CD8-positive, alpha-beta memory T cell (primary cell): ENCODE data around the gene RTL10. TPM values are rescaled to one million over a fixed set of nuclear protein-coding genes. Genes with fewer than 3 reads are reported as not detected.

ENCODE experiments used
- CTCF ChIA-PET: fragments of 350-600 bp; sonication (Branson Sonifier 250); formaldehyde crosslinking; loops from one replicate; lab custom pipeline; 2021; ENCODE audit warnings: antibody characterized with exemption; lab: Charles Lee
- POLR2A ChIA-PET: fragments of 350-600 bp; sonication (Branson Sonifier 250); formaldehyde crosslinking; loops from one replicate; lab custom pipeline; 2021; ENCODE audit warnings: antibody characterized with exemption; lab: Charles Lee
- DNase-seq, 5 donors: peaks; one replicate each; pipeline versions ENCODE4 v3.0.0 to v3.0.0-alpha.2; 2020 to 2022; ENCODE audit warnings: mixed read lengths in 1 of 5
- H3K27ac ChIP-seq: one replicate; pipeline ENCODE4 v1.7.0; 2013; ENCODE audit warnings: low read depth, mild to moderate bottlenecking, low read length, moderate library complexity
- H3K27me3 ChIP-seq: 2 replicates; pipeline ENCODE4 v1.7.0; 2013; ENCODE audit warnings: low read length, mild to moderate bottlenecking; ENCODE audit not compliant: insufficient read depth, poor library complexity, severe bottlenecking
- H3K36me3 ChIP-seq: 2 replicates; pipeline ENCODE4 v1.7.0; 2013; ENCODE audit warnings: mild to moderate bottlenecking, low read length, moderate library complexity; ENCODE audit not compliant: insufficient read depth
- H3K4me1 ChIP-seq: 2 replicates; pipeline ENCODE4 v1.7.0; 2013; ENCODE audit warnings: mild to moderate bottlenecking, low read length, moderate library complexity; ENCODE audit not compliant: insufficient read depth
- H3K4me3 ChIP-seq: 2 replicates; pipeline ENCODE4 v1.7.0; 2013; ENCODE audit warnings: mild to moderate bottlenecking, low read length
- H3K9me3 ChIP-seq: 2 replicates; pipeline ENCODE4 v1.7.0; 2013; ENCODE audit warnings: mild to moderate bottlenecking, low read length
- H3K27ac Mint-ChIP-seq, 8 donors: one replicate each; pipeline ENCODE4 v1.8.0; 2020 to 2021; ENCODE audit warnings: mixed read lengths in 8 of 8, mild to moderate bottlenecking in 6 of 8, inconsistent platforms in 3 of 8, moderate library complexity in 3 of 8
- H3K27me3 Mint-ChIP-seq, 2 donors: one replicate each; pipeline ENCODE4 v1.8.0; 2020 to 2021; ENCODE audit warnings: mixed read lengths in 2 of 2, mild to moderate bottlenecking in 1 of 2, moderate library complexity in 1 of 2
- H3K36me3 Mint-ChIP-seq, 3 donors: one replicate each; pipeline ENCODE4 v1.8.0; 2020 to 2021; ENCODE audit warnings: mixed read lengths in 3 of 3, inconsistent platforms in 1 of 3, mild to moderate bottlenecking in 1 of 3
- H3K4me1 Mint-ChIP-seq, 3 donors: one replicate each; pipeline ENCODE4 v1.8.0; 2020 to 2021; ENCODE audit warnings: mixed read lengths in 3 of 3, inconsistent platforms in 1 of 3, mild to moderate bottlenecking in 1 of 3
- H3K4me3 Mint-ChIP-seq, 7 donors: one replicate each; pipeline ENCODE4 v1.8.0; 2020 to 2021; ENCODE audit warnings: mixed read lengths in 7 of 7, mild to moderate bottlenecking in 6 of 7, moderate library complexity in 4 of 7, inconsistent platforms in 2 of 7
- H3K9me3 Mint-ChIP-seq, 5 donors: one replicate each; pipeline ENCODE4 v1.8.0; 2020 to 2022; ENCODE audit warnings: mixed read lengths in 5 of 5, mild to moderate bottlenecking in 3 of 5, moderate library complexity in 2 of 5, inconsistent platforms in 1 of 5
- polyA plus RNA-seq: library from polyadenylated mRNA; unstranded; fragments of 300-500 nt; fragmentation: Illumina TruSeq; gene quantifications from one replicate; pipeline ENCODE4 v1.2.3, GENCODE V29; 2021
- total RNA-seq, 2 experiments: library from RNA; stranded (reverse); gene quantifications; one replicate each; pipeline ENCODE4 v1.2.3, GENCODE V29; 2021

Gene RTL10
- total and polyA plus RNA-seq, 3 experiments from 2014 or later = 10.8 to 23.2 (median 18.1) TPM

- peaks cover 32 to 42% (median 41%) of the 10 kb centered on the region in 3 donors for H3K4me1 Mint-ChIP-seq
- H3K27me3 Mint-ChIP-seq = no peaks in the 10 kb centered on the region
Observed at GRCh38 chr22:19892925-19893324, 38.3 kb upstream of the RTL10 start.

GRCh38 chr22:19892257-19892879 is 37.7 kb upstream of the RTL10 start:
- H3K27ac ChIP-seq = peak overlapping the region; percentile 63
- Mint-ChIP-seq H3K4me1 (peaks cover 32 to 45% (median 43%) of the 10 kb centered on the region in 3 donors), H3K9me3 (no peaks in the 10 kb centered on the region), H3K27me3 (no peaks in the 10 kb centered on the region), H3K36me3 (peaks cover 0 to 12% (median under 1%) of the 10 kb centered on the region in 3 donors), H3K27ac (peak overlapping the region; percentile 88 to 99 (median 96)), H3K4me3 (peak overlapping the region; percentile 77 to 91 (median 83))
- POLR2A ChIA-PET = interaction anchor here (0.6 to 3.0 kb wide), 5 partner anchors 12 to 1363 kb away, joined by 3 to 25 read pairs (median 3); partner anchors contain the start of genes COMT, GNB1L, RTL10 and TXNRD2
- H3K4me1 ChIP-seq = peaks cover 87% of the 10 kb centered on the region
- CTCF ChIA-PET = interaction anchor here (1.7 kb wide), 2 partner anchors 38 to 162 kb away, joined by 10 to 12 read pairs; partner anchors contain the start of genes GNB1L and RTL10
- peak overlapping the region; percentile 71 for H3K4me3 ChIP-seq
- no peaks in the 10 kb centered on the region for H3K9me3 ChIP-seq
- H3K36me3 ChIP-seq = no peaks in the 10 kb centered on the region
- no peaks in the 10 kb centered on the region for H3K27me3 ChIP-seq
- DNase-seq = peak in 4 of 5 donors; percentile 21 to 72 (median 44)

More at GRCh38 chr22:19892925-19893324, 38.3 kb upstream of the RTL10 start:
- H3K4me1 ChIP-seq = peaks cover 81% of the 10 kb centered on the region
- no peaks in the 10 kb centered on the region for H3K9me3 Mint-ChIP-seq
- H3K27me3 ChIP-seq = no peaks in the 10 kb centered on the region
- no peak overlapping the region for H3K27ac ChIP-seq
- no peak overlapping the region for H3K4me3 ChIP-seq
- H3K36me3 ChIP-seq = no peaks in the 10 kb centered on the region
- no peaks in the 10 kb centered on the region for H3K9me3 ChIP-seq
- H3K36me3 Mint-ChIP-seq = peaks cover 0 to 15% (median 1%) of the 10 kb centered on the region in 3 donors
- peak overlapping the region; percentile 88 to 99 (median 96) for H3K27ac Mint-ChIP-seq
- CTCF ChIA-PET = interaction anchor here (1.7 kb wide), 2 partner anchors 38 to 162 kb away, joined by 10 to 12 read pairs; partner anchors contain the start of genes GNB1L and RTL10
- no peak for DNase-seq
- POLR2A ChIA-PET = interaction anchor here (3.0 kb wide), 1 partner anchor 38 kb away, joined by 25 read pairs; the partner anchor contains the start of genes GNB1L and RTL10
- H3K4me3 Mint-ChIP-seq = peak overlapping the region in 4 of 7 donors; percentile 46 to 84 (median 78)

- Mint-ChIP-seq H3K27ac (peak overlapping the region; percentile 88 to 99 (median 96)), H3K27me3 (no peaks in the 10 kb centered on the region), H3K4me3 (peak overlapping the region; percentile 77 to 91 (median 83)), H3K4me1 (peaks cover 39 to 53% (median 51%) of the 10 kb centered on the region in 3 donors), H3K36me3 (peaks cover 0 to 7% (median 0%) of the 10 kb centered on the region in 3 donors), H3K9me3 (no peaks in the 10 kb centered on the region)
- ChIA-PET POLR2A (interaction anchor here (0.5 to 3.0 kb wide), 6 partner anchors 11 to 1363 kb away, joined by 3 to 25 read pairs (median 3); partner anchors contain the start of genes COMT, GNB1L, RTL10 and TXNRD2), CTCF (interaction anchor here (1.3 to 1.7 kb wide), 3 partner anchors 19 to 161 kb away, joined by 4 to 12 read pairs (median 10); partner anchors contain the start of genes GNB1L and RTL10)
- peak overlapping the region; percentile 63 for H3K27ac ChIP-seq
- no peaks in the 10 kb centered on the region for H3K27me3 ChIP-seq
- no peaks in the 10 kb centered on the region for H3K36me3 ChIP-seq
- H3K4me3 ChIP-seq = peak overlapping the region; percentile 71
- peak; percentile 45 to 88 (median 72) for DNase-seq
- H3K4me1 ChIP-seq = peaks cover 88% of the 10 kb centered on the region
- no peaks in the 10 kb centered on the region for H3K9me3 ChIP-seq
Observed at GRCh38 chr22:19891317-19892256, 36.9 kb upstream of the RTL10 start.

GRCh38 chr22:19890502-19891316 is 36.0 kb upstream of the RTL10 start:
- Mint-ChIP-seq H3K4me3 (peak overlapping the region in 5 of 7 donors; percentile 69 to 84 (median 83)), H3K27ac (peak overlapping the region; percentile 88 to 99 (median 96)), H3K4me1 (peaks cover 42 to 62% (median 55%) of the 10 kb centered on the region in 3 donors), H3K27me3 (no peaks in the 10 kb centered on the region), H3K36me3 (peaks cover 0 to 7% (median 0%) of the 10 kb centered on the region in 3 donors), H3K9me3 (no peaks in the 10 kb centered on the region)
- CTCF ChIA-PET = interaction anchor here (1.3 to 1.4 kb wide), 2 partner anchors 19 to 160 kb away, joined by 4 read pairs; no protein-coding TSS in a partner anchor
- no peaks in the 10 kb centered on the region for H3K36me3 ChIP-seq
- H3K4me1 ChIP-seq = peaks cover 88% of the 10 kb centered on the region
- H3K27me3 ChIP-seq = no peaks in the 10 kb centered on the region
- H3K27ac ChIP-seq = peak overlapping the region; percentile 63
- POLR2A ChIA-PET = interaction anchor here (0.9 to 3.0 kb wide), 2 partner anchors 35 to 36 kb away, joined by 3 to 25 read pairs; partner anchors contain the start of genes GNB1L and RTL10
- no peaks in the 10 kb centered on the region for H3K9me3 ChIP-seq
- peak overlapping the region; percentile 71 for H3K4me3 ChIP-seq
- DNase-seq = peak in 1 of 5 donors; percentile 18

- peak overlapping the region in 6 of 8 donors; percentile 41 to 96 (median 78) for H3K27ac Mint-ChIP-seq
- CTCF ChIA-PET = interaction anchor here (1.3 to 1.4 kb wide), 2 partner anchors 20 to 159 kb away, joined by 4 read pairs; no protein-coding TSS in a partner anchor
- no peak overlapping the region for H3K4me3 ChIP-seq
- H3K4me1 ChIP-seq = peaks cover 88% of the 10 kb centered on the region
- no peaks in the 10 kb centered on the region for H3K9me3 ChIP-seq
- no peaks in the 10 kb centered on the region for H3K27me3 ChIP-seq
- POLR2A ChIA-PET = interaction anchor here (0.9 kb wide), 1 partner anchor 35 kb away, joined by 3 read pairs; no protein-coding TSS in a partner anchor
- H3K36me3 ChIP-seq = no peaks in the 10 kb centered on the region
- H3K9me3 Mint-ChIP-seq = no peaks in the 10 kb centered on the region
- H3K4me3 Mint-ChIP-seq = no peak overlapping the region
- no peak overlapping the region for H3K27ac ChIP-seq
- peak in 1 of 5 donors; percentile 29 for DNase-seq
- peaks cover 43 to 64% (median 57%) of the 10 kb centered on the region in 3 donors for H3K4me1 Mint-ChIP-seq
- no peaks in the 10 kb centered on the region for H3K27me3 Mint-ChIP-seq
- H3K36me3 Mint-ChIP-seq = peaks cover 0 to 5% (median 0%) of the 10 kb centered on the region in 3 donors
Observed at GRCh38 chr22:19889951-19890350, 35.3 kb upstream of the RTL10 start.

GRCh38 chr22:19888131-19888746 is 33.6 kb upstream of the RTL10 start:
- DNase-seq = no peak
- Histone ChIP-seq H3K27me3 (no peaks in the 10 kb centered on the region), H3K27ac (no peak overlapping the region), H3K9me3 (no peaks in the 10 kb centered on the region), H3K4me3 (no peak overlapping the region), H3K4me1 (peaks cover 83% of the 10 kb centered on the region), H3K36me3 (no peaks in the 10 kb centered on the region)
- no peak overlapping the region for H3K4me3 Mint-ChIP-seq
- CTCF ChIA-PET = no interaction called here
- no peaks in the 10 kb centered on the region for H3K27me3 Mint-ChIP-seq
- no peaks in the 10 kb centered on the region for H3K9me3 Mint-ChIP-seq
- no peaks in the 10 kb centered on the region for H3K36me3 Mint-ChIP-seq
- peaks cover 38 to 58% (median 47%) of the 10 kb centered on the region in 3 donors for H3K4me1 Mint-ChIP-seq
- H3K27ac Mint-ChIP-seq = peak overlapping the region in 1 of 8 donors; percentile 43
- POLR2A ChIA-PET = no interaction called here
